NCI-H2107 treated with DMSO at 0.1 percent for 48 hours (cell line): ENCODE results near the gene ANXA6.

Experiments
- DNase-seq: peaks from one replicate; lab custom pipeline; 2025; ENCODE audit not compliant: unreplicated experiment; lab: John Stamatoyannopoulos, UW

ANXA6 gene

GRCh38 chr5:151084363-151084762, 73.2 kb downstream of the ANXA6 start:
- DNase-seq, result no peak

- peak; percentile 5 for DNase-seq
Measured at GRCh38 chr5:151083081-151083676, 74.4 kb downstream of the ANXA6 start.

- DNase-seq, result peak; percentile 17
Measured at GRCh38 chr5:151082282-151082902, 75.2 kb downstream of the ANXA6 start.

GRCh38 chr5:151081431-151082281, 75.9 kb downstream of the ANXA6 start:
- no peak for DNase-seq

- peak; percentile 42 for DNase-seq
Measured at GRCh38 chr5:151080613-151081430, 76.8 kb downstream of the ANXA6 start, which contains the start of gene TNIP1. Gene TNIP1, minus strand, starts transcription at chr5:151081034. Its CDS starts 15,939 bp downstream, at chr5:151065095.

- DNase-seq, result peak; percentile 11
Measured at GRCh38 chr5:151079838-151080612, 77.6 kb downstream of the ANXA6 start.

- DNase-seq, result no peak
Measured at GRCh38 chr5:151078490-151079262, 78.9 kb downstream of the ANXA6 start.

GRCh38 chr5:151077967-151078366, 79.6 kb downstream of the ANXA6 start:
- no peak for DNase-seq

- no peak for DNase-seq
Measured at GRCh38 chr5:151077419-151077818, 80.2 kb downstream of the ANXA6 start.

- DNase-seq, result no peak
Measured at GRCh38 chr5:151076616-151077015, 81.0 kb downstream of the ANXA6 start.

- no peak for DNase-seq
Measured at GRCh38 chr5:151075698-151076331, 81.8 kb downstream of the ANXA6 start.

GRCh38 chr5:151074557-151074956, 83.0 kb downstream of the ANXA6 start:
- DNase-seq, result no peak

GRCh38 chr5:151073280-151073679, 84.3 kb downstream of the ANXA6 start:
- no peak for DNase-seq

GRCh38 chr5:151072630-151073025, 85.0 kb downstream of the ANXA6 start:
- DNase-seq, result no peak

GRCh38 chr5:151071848-151072629, 85.5 kb downstream of the ANXA6 start:
- no peak for DNase-seq

GRCh38 chr5:151071021-151071420, 86.6 kb downstream of the ANXA6 start:
- DNase-seq, result no peak

GRCh38 chr5:151070449-151070848, 87.1 kb downstream of the ANXA6 start:
- no peak for DNase-seq

GRCh38 chr5:151068433-151069197, 89.0 kb downstream of the ANXA6 start:
- peak; percentile 43 for DNase-seq
